Measurements from ENCODE around the gene BGLAP.

BGLAP gene

DNA sequence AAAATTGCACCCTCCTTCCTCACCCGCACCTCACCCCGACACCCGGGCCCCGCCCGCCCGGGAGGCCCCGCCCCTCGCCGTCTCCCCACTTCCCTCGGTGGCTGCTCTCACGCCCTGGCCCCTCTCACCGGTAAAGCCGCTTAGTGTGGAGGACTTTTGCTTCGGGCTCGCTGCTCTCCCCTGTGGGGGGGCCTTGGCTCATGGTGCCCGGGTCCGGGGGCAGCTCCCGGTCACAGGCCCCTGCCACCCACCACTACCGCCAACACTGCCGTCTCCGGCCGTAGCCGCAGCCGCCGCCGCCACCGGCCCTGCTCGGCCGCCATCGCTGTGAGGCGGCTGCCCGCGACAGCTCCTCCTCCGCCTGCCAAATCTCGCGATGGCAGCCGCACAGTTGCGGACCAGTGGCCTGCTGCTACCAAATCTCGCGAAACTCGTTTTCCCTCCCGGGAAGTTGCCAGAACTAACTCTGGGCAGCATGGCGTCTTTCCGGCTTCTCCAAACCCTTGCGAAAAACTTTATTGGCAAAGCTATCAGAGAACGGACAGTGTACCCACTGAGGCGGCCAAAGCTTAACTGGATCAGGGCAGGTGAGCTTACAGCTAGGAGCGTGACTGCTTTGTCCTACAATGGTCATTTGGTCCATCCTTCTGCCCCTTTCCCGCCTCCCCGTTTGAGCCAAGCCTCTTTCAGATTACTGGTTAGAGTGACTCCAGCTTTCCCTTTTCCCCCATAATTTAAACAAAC lies 40.7 kb downstream of the BGLAP start, which contains the start of gene SMG5:
TSS of gene SMG5 (minus strand) at position 347 of the 744 bp plus-strand sequence. CDS start at position 202, 145 bp downstream.
- in situ Hi-C loops (cut with MboI; ENCODE audit: low pct_unique_long_range_greater_than_20kb, low sequenced_read_pairs), result no loop called here
- DNase-seq, result peak; percentile 96

DNA sequence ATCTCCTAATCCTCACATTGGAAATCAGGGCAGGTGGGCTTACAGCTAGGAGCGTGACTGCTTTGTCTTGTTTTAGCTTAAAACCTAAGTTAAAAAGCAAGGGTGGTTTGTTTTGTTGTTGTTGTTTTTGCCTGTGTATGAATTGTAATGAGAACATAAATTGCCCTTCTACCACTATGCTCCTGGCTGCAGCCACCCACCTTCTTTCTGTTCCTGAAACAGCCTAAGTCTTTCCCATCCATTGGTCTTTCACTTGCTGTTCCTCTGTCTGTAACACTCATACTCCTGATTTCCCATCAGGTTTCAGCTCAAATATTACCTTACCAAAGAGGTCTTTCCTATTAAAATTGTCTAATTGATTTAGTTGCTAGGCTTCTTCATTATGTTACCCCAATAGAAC lies 41.5 kb downstream of the BGLAP start:
- in situ Hi-C loops (cut with MboI; ENCODE audit: low pct_unique_long_range_greater_than_20kb, low sequenced_read_pairs), result no loop called here

DNA sequence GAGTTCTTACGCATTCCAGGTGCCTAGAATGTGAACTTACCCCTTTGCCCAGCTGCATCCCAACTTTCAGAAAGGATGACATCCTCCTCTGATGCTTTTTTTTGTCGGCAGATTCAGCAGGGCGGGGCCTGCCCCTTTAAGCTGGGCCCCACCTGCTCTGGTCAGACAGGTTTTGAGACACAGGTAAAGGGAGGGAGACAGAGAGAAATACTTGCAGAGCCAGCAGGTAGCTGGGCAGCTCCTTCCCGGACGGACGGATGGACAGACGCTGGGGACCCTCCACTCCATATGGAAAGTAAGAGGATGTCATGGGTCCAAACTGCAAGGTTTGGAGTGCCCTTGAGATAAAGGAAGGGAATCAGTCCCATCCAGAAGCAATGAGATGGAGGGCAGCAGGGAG lies 42.1 kb downstream of the BGLAP start, which contains the start of gene TMEM79:
TSS of gene TMEM79 (plus strand) at position 214 of the 400 bp plus-strand sequence. CDS start 902 bp downstream, outside the sequence.
- DNase-seq, result no peak
- in situ Hi-C loops (cut with MboI; ENCODE audit: low pct_unique_long_range_greater_than_20kb, low sequenced_read_pairs), result no loop called here

More for the DNA sequence above, 41.5 kb downstream of the BGLAP start:
- no peak for DNase-seq

DNA sequence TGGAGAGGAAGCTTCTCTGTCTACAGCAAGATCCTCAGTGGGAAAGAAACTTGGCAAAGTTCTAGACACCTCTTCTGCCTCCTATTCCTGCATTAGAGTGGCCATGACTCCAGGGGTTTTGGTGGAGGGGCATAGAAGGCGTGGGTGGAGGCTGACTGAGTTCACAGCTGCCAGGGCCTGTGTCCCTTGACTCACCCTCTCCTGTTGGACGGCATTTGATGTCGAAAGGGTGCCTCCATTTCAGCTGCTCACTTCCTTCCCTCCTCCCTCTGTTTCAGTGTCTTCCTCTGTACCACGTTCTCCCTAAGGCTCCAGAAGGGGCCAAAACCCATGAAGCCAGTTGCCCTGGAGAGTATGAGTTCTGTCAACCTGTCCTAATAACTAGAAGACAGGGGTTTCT lies 42.8 kb downstream of the BGLAP start:
- in situ Hi-C loops (cut with MboI; ENCODE audit: low pct_unique_long_range_greater_than_20kb, low sequenced_read_pairs), result no loop called here
- DNase-seq, result no peak

DNA sequence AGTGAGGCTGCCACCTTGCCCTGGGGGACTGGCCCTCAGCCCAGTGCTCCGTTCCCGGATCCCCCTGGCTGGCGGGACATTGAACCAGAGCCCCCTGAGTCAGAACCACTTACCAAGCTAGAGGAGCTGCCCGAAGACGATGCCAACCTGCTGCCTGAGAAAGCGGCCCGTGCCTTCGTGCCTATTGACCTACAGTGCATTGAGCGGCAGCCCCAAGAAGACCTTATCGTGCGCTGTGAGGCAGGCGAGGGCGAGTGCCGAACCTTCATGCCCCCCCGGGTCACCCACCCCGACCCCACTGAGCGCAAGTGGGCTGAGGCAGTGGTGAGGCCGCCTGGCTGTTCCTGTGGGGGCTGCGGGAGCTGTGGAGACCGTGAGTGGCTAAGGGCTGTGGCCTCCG lies 43.5 kb downstream of the BGLAP start:
- in situ Hi-C loops (cut with MboI; ENCODE audit: low pct_unique_long_range_greater_than_20kb, low sequenced_read_pairs), result no loop called here
- no peak for DNase-seq

DNA sequence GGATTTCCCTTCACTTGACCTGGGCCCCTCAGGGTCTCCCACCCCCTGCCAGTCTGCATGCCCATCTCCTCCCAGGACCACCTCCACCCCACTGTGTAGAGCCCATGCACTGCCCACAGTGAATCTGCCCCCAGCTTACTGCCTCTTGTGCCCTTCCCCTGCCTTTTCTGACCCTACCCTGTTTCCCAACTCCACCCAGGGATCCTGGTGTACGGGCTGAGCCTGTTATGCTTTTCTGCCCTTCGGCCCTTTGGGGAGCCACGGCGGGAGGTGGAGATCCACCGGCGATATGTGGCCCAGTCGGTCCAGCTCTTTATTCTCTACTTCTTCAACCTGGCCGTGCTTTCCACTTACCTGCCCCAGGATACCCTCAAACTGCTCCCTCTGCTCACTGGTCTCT lies 44.1 kb downstream of the BGLAP start:
- in situ Hi-C loops (cut with MboI; ENCODE audit: low pct_unique_long_range_greater_than_20kb, low sequenced_read_pairs), result no loop called here
- no peak for DNase-seq

DNA sequence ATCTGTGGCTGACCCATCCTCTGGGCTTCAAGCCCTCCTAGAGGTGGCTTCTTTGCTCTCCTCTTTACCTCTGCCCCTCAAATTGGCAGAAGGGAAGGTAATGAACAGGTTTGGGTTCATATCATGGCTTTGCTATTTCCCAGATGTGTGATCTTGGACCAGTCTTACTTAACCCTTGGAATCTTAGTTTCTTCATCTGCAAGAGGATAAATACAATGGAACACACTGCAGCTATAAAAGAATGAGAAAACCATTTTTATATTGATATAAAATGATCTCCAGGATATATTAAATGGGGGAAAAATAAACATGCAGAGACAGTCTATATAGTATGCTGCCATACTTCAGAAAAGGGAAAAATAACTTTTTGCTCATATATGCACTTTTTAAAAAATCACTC lies 47.9 kb downstream of the BGLAP start:
- in situ Hi-C loops (cut with MboI; ENCODE audit: low pct_unique_long_range_greater_than_20kb, low sequenced_read_pairs), result no loop called here
- no peak for DNase-seq

DNA sequence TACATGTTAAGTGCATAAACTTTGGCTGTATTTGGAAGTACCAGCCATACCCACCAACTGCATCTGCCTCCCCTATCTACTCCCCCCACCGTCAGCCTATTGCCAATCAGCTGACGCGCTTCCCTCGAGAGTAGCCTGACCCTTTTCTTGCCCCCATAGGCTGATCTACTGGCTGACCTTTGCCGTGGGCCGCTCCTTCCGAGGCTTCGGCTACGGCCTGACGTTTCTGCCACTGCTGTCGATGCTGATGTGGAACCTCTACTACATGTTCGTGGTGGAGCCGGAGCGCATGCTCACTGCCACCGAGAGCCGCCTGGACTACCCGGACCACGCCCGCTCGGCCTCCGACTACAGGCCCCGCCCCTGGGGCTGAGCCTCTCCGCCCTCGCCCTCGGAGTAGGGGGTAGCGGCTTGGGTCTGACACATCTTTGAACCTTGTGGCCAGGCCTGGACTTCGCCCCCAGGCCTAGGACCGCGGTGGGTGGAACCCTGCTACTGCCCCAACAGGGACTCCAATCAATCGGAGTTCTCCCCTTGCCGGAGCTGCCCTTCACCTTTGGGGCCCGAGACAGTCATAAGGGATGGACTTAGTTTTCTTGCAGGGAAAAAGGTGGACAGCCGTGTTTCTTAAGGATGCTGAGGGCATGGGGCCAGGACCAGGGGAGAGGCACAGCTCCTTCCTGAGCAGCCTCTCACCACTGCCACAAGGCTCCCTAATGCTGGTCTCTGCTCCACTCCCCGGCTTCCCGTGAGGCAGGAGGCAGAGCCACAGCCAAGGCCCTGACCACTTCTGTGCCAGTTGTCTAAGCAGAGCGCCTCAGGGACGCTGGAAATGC lies 49.5 kb downstream of the BGLAP start:
- DNase-seq, result no peak

More for the DNA sequence above, 49.5 kb downstream of the BGLAP start:
- in situ Hi-C loops (cut with MboI; ENCODE audit: low pct_unique_long_range_greater_than_20kb, low sequenced_read_pairs), result no loop called here
